ENCODE results near the gene INTS1. TPM values are rescaled to one million over a fixed set of nuclear protein-coding genes. Genes with fewer than 3 reads are reported as not detected.

The INTS1 gene
- total and polyA plus RNA-seq, 2 experiments from 2014 or later: 35.1 to 111 TPM

- TF ChIP-seq ZNF462 (CRISPR knock-in tag; IDR thresholded peaks at IDR 0.05) (no peak), EZH2 (IDR thresholded peaks at IDR 0.05; ENCODE audit: low read depth, unreplicated experiment) (no peak), ETS1 (IDR thresholded peaks at IDR 0.05) (no peak)
Measured at GRCh38 chr7:1421020-1421790, 83.0 kb downstream of the INTS1 start (continued).

Other genes starting within 250 kb of the INTS1 start
- gene MICALL2, start 44.9 kb downstream of the INTS1 start, total RNA-seq (2014; rRNA removed; shearing (Covaris generic)): 11.8 and 13.0 TPM in 2 replicates
- gene MICALL2, start 44.9 kb downstream of the INTS1 start, polyA plus RNA-seq (2016; fragmentation: Nextera tagmentation; extraction: Ambion mirVana): 6.3 and 7.0 TPM in 2 replicates
- gene MAFK, start 26.3 kb upstream of the INTS1 start, total RNA-seq (2014; rRNA removed; shearing (Covaris generic)): 14.2 and 19.3 TPM in 2 replicates
- 4.4 and 5.1 TPM in 2 replicates for gene MAFK, start 26.3 kb upstream of the INTS1 start, polyA plus RNA-seq (2016; fragmentation: Nextera tagmentation; extraction: Ambion mirVana)
- 0.04 and 0.66 TPM in 2 replicates for gene TMEM184A, start 51.8 kb upstream of the INTS1 start, total RNA-seq (2014; rRNA removed; shearing (Covaris generic))
- gene TMEM184A, start 51.8 kb upstream of the INTS1 start, polyA plus RNA-seq (2016; fragmentation: Nextera tagmentation; extraction: Ambion mirVana): 0.03 and 0.18 TPM in 2 replicates
- 28.3 and 32.0 TPM in 2 replicates for gene PSMG3, start 65.6 kb upstream of the INTS1 start, total RNA-seq (2014; rRNA removed; shearing (Covaris generic))
- gene PSMG3, start 65.6 kb upstream of the INTS1 start, polyA plus RNA-seq (2016; fragmentation: Nextera tagmentation; extraction: Ambion mirVana): 84.8 and 93.6 TPM in 2 replicates
- gene ELFN1, start 165.9 kb upstream of the INTS1 start, total RNA-seq (2014; rRNA removed; shearing (Covaris generic)): 3.5 and 5.0 TPM in 2 replicates
- 0.08 and 0.09 TPM in 2 replicates for gene ELFN1, start 165.9 kb upstream of the INTS1 start, polyA plus RNA-seq (2016; fragmentation: Nextera tagmentation; extraction: Ambion mirVana)

All from GM23338 (cell line).